ENCODE data around the gene AMELX.

Gene AMELX

DNA sequence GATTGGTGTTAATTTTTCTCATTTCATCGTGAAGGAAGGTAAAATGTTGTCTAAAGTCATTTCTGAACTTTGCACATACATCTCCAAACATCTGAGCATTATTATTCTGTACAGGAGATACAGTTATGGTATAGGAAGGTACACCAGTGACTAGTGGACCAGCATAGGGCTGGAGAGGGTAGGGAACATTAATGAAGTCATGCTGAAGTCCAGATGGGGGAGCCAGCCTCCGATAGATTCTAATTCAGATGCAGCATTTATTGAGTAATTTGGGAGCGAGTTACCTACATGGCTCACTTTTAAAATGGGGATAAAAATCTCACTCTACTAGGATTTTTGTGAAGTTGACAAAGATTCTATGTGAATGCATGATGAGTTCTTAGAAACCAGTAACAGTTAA is 34.9 kb downstream of the AMELX start:
- DNase-seq (ENCODE audit: low read depth in 2 of 2) = no peak
- TF ChIP-seq, protein P1, sequence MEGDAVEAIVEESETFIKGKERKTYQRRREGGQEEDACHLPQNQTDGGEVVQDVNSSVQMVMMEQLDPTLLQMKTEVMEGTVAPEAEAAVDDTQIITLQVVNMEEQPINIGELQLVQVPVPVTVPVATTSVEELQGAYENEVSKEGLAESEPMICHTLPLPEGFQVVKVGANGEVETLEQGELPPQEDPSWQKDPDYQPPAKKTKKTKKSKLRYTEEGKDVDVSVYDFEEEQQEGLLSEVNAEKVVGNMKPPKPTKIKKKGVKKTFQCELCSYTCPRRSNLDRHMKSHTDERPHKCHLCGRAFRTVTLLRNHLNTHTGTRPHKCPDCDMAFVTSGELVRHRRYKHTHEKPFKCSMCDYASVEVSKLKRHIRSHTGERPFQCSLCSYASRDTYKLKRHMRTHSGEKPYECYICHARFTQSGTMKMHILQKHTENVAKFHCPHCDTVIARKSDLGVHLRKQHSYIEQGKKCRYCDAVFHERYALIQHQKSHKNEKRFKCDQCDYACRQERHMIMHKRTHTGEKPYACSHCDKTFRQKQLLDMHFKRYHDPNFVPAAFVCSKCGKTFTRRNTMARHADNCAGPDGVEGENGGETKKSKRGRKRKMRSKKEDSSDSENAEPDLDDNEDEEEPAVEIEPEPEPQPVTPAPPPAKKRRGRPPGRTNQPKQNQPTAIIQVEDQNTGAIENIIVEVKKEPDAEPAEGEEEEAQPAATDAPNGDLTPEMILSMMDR (IDR thresholded peaks at IDR 0.05; ENCODE audit: low read depth, low read length) = no peak
- H3K4me3 ChIP-seq (replicated peaks in 1 of 2; ENCODE audit: low read depth in 2 of 2, low read length in 2 of 2) = no peak overlapping the region

DNA sequence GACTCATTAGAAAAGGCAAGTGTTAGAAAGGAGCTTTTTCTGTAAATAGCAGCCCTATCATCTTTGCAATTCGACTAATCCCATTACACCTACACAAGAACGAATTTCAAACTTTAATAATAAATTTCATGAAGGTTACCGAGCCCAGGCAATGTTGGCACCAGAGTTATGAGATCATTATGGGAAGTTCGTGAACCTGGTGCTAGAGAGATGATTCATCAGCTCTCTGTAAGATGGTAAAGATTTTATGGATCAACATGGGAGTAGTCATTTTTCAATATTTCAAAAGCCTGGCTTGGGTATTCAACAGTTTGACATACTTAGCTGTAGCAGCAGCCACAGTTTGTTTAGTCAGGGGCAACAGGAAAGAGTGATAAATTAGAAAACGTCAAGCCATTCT is 35.8 kb downstream of the AMELX start:
- TF ChIP-seq, protein P1 (IDR thresholded peaks at IDR 0.05; ENCODE audit: low read depth, low read length) = no peak
- no peak overlapping the region for H3K4me3 ChIP-seq (replicated peaks in 1 of 2; ENCODE audit: low read depth in 2 of 2, low read length in 2 of 2)
- DNase-seq (ENCODE audit: low read depth in 2 of 2) = peak in 1 of 2 donors; percentile 33

DNA sequence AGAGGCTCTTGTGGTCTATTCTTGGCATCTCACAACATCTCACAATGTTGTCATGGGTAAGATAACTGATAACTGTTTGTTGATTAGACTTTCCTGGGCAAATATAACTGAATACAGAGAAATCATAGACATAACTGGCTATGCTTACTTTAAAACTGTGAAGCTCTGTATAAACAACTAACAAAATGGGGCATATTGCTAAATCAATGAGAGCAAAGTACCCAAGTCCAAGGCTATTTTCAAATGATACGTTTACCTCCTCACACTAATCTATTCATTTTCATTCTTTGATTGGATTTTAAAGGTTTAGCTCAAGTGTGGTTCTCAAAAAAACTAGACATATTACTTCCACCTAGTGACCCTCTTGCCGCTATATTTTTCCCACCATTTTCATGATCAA is 38.6 kb downstream of the AMELX start:
- TF ChIP-seq, protein P1 (IDR thresholded peaks at IDR 0.05; ENCODE audit: low read depth, low read length) = no peak
- DNase-seq (ENCODE audit: low read depth in 2 of 2) = no peak
- H3K4me3 ChIP-seq (replicated peaks in 1 of 2; ENCODE audit: low read depth in 2 of 2, low read length in 2 of 2) = no peak overlapping the region

DNA sequence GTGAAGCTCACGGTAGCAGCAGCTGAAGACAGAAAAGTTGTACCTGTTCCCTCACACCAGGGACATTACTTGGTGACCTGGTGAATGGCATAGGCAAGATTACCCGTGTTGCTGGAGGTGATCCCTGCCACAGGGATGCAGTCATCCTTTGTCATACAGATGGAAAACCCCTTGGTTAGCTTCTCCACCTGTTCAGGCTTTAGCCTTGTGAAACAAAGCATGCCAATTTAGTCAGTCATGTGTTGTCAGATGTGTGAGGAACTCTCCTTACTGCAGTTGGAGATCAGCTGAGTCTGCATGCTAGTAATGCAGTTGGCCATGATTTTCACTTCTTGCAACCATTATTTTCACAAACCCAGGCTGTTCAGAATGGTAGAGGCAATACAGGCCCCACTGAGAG is 41.0 kb downstream of the AMELX start:
- peak in 1 of 2 donors; percentile 33 for DNase-seq (ENCODE audit: low read depth in 2 of 2)
- TF ChIP-seq, protein P1 (IDR thresholded peaks at IDR 0.05; ENCODE audit: low read depth, low read length) = no peak
- no peak overlapping the region for H3K4me3 ChIP-seq (replicated peaks in 1 of 2; ENCODE audit: low read depth in 2 of 2, low read length in 2 of 2)

DNA sequence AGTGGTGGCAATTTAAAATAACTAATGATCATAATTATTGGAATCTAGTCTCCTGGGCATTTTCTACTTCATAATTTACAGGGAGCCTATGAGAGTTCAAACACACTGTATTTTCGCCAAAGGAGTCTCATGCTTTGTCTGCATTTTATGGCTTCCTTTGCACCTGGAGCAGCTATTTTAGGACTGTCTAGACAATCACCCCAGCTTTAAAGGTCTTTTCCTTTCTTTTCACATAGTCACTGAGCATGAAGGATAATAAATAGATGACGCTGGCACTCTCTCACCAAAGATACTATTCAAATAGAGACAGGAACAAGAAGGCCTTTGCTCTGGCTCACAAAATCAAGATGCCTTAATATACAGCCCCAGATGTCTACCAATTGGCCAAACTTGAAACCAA is 43.0 kb downstream of the AMELX start:
- TF ChIP-seq, protein P1 (IDR thresholded peaks at IDR 0.05; ENCODE audit: low read depth, low read length) = no peak
- no peak overlapping the region for H3K4me3 ChIP-seq (replicated peaks in 1 of 2; ENCODE audit: low read depth in 2 of 2, low read length in 2 of 2)
- no peak for DNase-seq (ENCODE audit: low read depth in 2 of 2)

DNA sequence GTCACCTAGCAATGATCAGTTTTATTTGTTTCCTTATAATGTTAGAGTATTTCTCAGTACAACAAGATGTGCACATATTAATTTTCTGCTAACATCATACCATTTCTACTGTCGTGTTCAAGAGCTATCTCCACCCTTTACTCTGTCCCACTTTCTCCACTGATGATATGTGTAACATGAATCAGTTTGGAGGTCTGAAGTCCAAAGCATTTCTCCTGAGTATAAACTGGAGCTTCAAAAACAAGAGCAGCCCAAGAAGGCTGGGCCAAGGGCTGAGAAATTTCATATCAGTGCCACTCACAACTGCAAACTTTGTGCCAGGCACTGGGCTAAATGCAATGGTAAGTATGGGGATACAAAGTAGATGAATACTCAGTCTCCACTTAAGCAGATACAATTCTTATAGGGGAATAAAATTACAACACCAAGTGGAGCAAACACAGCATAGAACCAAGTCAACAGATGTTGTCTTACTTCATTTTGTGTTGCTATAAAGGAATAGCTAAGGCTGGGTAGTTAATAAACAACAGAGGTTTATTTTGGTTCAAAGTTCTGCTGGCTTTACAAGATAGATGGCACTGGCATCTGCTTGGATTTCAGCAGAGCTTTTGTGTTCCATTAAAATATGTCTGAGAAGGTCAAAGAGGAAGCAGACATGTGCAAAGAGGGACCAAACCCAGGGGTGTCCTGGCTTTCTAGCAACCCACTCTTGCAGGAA is 44.2 kb downstream of the AMELX start:
- no peak for DNase-seq (ENCODE audit: low read depth in 2 of 2)
- TF ChIP-seq, protein P1 (IDR thresholded peaks at IDR 0.05; ENCODE audit: low read depth, low read length) = no peak
- no peak overlapping the region for H3K4me3 ChIP-seq (replicated peaks in 1 of 2; ENCODE audit: low read depth in 2 of 2, low read length in 2 of 2)
